Heart left ventricle (tissue), 16 donors: ENCODE data around the gene EHMT2. TPM values are rescaled to one million over a fixed set of nuclear protein-coding genes. Genes with fewer than 3 reads are reported as not detected.
"Not testable (repeated sequence)": the region's sequence is repeated elsewhere in the genome, so short reads cannot be mapped to it uniquely, and the experiment has no call there.

Source experiments
- ATAC-seq, 4 donors: fragments of 200-7000 bp; cut with Tn5 transposase; one replicate each; pipeline ENCODE4 v1.9.1; 2020 to 2022; ENCODE audit warnings: moderate library complexity in 4 of 4, mild to moderate bottlenecking in 3 of 4, moderate number of reproducible peaks in 1 of 4
- DNase-seq, 5 donors: peaks; one replicate each; pipeline ENCODE4 v3.0.0-alpha.2; 2020
- H3K27ac ChIP-seq, 12 donors: fragments of 200-600 bp; sonication (generic) in 4 of 12; one replicate each; pipeline versions ENCODE4 v1.5.0 to v1.8.0; 2016 to 2022; ENCODE audit warnings: mild to moderate bottlenecking in 2 of 12
- H3K27me3 ChIP-seq, 9 donors: fragments of 200-600 bp; sonication (generic) in 2 of 9; one replicate each; pipeline versions ENCODE4 v1.5.1 to v1.8.0; 2016 to 2022; ENCODE audit warnings: mild to moderate bottlenecking in 3 of 9
- H3K36me3 ChIP-seq, 9 donors: fragments of 200-600 bp; sonication (generic) in 2 of 9; one replicate each; pipeline versions ENCODE4 v1.5.0 to v1.8.0; 2018 to 2022; ENCODE audit warnings: mild to moderate bottlenecking in 2 of 9
- H3K4me1 ChIP-seq, 12 donors: fragments of 200-600 bp; sonication (generic) in 4 of 12; one replicate each; pipeline versions ENCODE4 v1.5.0 to v1.8.0; 2016 to 2022; ENCODE audit warnings: mild to moderate bottlenecking in 3 of 12
- H3K4me3 ChIP-seq, 12 donors: fragments of 200-600 bp; sonication (generic) in 4 of 12; one replicate each; pipeline versions ENCODE4 v1.5.0 to v1.8.0; 2017 to 2022; ENCODE audit warnings: mild to moderate bottlenecking in 9 of 12, moderate library complexity in 4 of 12
- H3K9me3 ChIP-seq, 12 donors: fragments of 200-600 bp; sonication (generic) in 4 of 12; one replicate each; pipeline versions ENCODE4 v1.5.0 to v1.8.0; 2016 to 2022; ENCODE audit warnings: mild to moderate bottlenecking in 1 of 12
- POLR2A ChIP-seq, 2 donors: fragments of 450-650 bp; IDR thresholded peaks; one replicate each; pipeline ENCODE4 v1.6.1; 2017; ENCODE audit warnings: antibody characterized with exemption in 2 of 2, mild to moderate bottlenecking in 2 of 2, moderate library complexity in 2 of 2
- WGBS, 4 donors: extraction: QIAGEN DNeasy Blood & Tissue Kit in 2 of 4; methylation state at CpG; one replicate each; pipeline versions ENCODE4 v1.1.5 to v1.1.7; 2013 to 2018; 5-methylcytosine and 5-hydroxymethylcytosine counted together
- intact Hi-C, 10 donors: fragments of 100-400 bp; cut with DNase I; formaldehyde crosslinking; loops; one replicate each; pipeline versions ENCODE4 v1.11.1 to v1.14.2; 2022
- polyA plus RNA-seq, 2 donors: library from polyadenylated mRNA; stranded (reverse); fragments of 200-250 nt; gene quantifications; one replicate each; pipeline ENCODE4 v1.2.3, GENCODE V29; 2013
- total RNA-seq, 9 donors: library from RNA; depleted of rRNA in 2 of 9; stranded (reverse); fragments of >200 nt in 2 of 9; fragmentation: NEBNext Ultra II Directional in 3 of 9; extraction: Animal tissue kit (Norgen Biotek cat#: 25700) in 3 of 9; gene quantifications; one replicate each; pipeline versions ENCODE4 v1.1.0 to v1.2.4, GENCODE V29; 2016 to 2023
- TF ChIP-seq, protein P1 (sequence below), 12 donors: fragments of 200-600 bp; sonication (generic) in 4 of 12; IDR thresholded peaks; one replicate each; pipeline versions ENCODE4 v1.5.0 to v1.8.0; 2018 to 2022; ENCODE audit warnings: antibody characterized with exemption in 12 of 12, mild to moderate bottlenecking in 5 of 12
- donor health status: ischemic (EF 13 %, LVEDD 7.1; RV severe dilation, severe dysfunction).
- donor health status: healthy with polysubstance abuse.
- donor health status: DM: no; HTN: yes; CAD: no.
- donor health status: DM: no; HTN: no; CAD: no.
- donor health status: ischemic (EF 25% LVEDD 6.9; RV normal size, moderate dysfunction).
- donor health status: ischemic (EF 25% LVEDD 5.7; RV mildly dilated, moderate dysfunction).
- donor health status: healthy.
- donor health status: DM: yes; HTN: yes; CAD: no.
- donor health status: ischemic (EF 35%, LVEDD 5.7; RV mildly dilated, moderate dysfunction).
- donor health status: nonischemic (EF 11% LVEDD 7.7; RV severe dilation, severe dysfunction).
- donor health status: DM: yes; HTN: yes; CAD: no.
- donor health status: PGD.
- donor health status: ischemic (EF 29% LVEDD 5.4; RV normal size, mild dysfunction).
- donor health status: nonischemic (EF 23%, LVEDD 6.1; RV moderate dilation, normal function).

Gene EHMT2
- total and polyA plus RNA-seq, 11 donors: 9.0 to 22.1 (median 14.8) TPM

- Histone ChIP-seq H3K9me3 (no peaks in the 10 kb centered on the region), H3K4me1 (no peaks in the 10 kb centered on the region), H3K36me3 (peaks cover 0 to 4% (median 0%) of the 10 kb centered on the region in 9 donors), H3K4me3 (no peak overlapping the region), H3K27me3 (no peaks in the 10 kb centered on the region), H3K27ac (no peak overlapping the region)
- TF ChIP-seq, protein P1, sequence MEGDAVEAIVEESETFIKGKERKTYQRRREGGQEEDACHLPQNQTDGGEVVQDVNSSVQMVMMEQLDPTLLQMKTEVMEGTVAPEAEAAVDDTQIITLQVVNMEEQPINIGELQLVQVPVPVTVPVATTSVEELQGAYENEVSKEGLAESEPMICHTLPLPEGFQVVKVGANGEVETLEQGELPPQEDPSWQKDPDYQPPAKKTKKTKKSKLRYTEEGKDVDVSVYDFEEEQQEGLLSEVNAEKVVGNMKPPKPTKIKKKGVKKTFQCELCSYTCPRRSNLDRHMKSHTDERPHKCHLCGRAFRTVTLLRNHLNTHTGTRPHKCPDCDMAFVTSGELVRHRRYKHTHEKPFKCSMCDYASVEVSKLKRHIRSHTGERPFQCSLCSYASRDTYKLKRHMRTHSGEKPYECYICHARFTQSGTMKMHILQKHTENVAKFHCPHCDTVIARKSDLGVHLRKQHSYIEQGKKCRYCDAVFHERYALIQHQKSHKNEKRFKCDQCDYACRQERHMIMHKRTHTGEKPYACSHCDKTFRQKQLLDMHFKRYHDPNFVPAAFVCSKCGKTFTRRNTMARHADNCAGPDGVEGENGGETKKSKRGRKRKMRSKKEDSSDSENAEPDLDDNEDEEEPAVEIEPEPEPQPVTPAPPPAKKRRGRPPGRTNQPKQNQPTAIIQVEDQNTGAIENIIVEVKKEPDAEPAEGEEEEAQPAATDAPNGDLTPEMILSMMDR (IDR thresholded peaks at IDR 0.05): no peak
- TF ChIP-seq POLR2A (IDR thresholded peaks at IDR 0.05): no peak
- intact Hi-C loops: no loop called here
- 91 to 99% (median 97%) methylated on average over 2 of the region's 2 CpGs for WGBS, 4 donors
- DNase-seq (no peak), ATAC-seq (no peak)
Observed at GRCh38 chr6:31850765-31851484, 46.6 kb downstream of the EHMT2 start.

DNA sequence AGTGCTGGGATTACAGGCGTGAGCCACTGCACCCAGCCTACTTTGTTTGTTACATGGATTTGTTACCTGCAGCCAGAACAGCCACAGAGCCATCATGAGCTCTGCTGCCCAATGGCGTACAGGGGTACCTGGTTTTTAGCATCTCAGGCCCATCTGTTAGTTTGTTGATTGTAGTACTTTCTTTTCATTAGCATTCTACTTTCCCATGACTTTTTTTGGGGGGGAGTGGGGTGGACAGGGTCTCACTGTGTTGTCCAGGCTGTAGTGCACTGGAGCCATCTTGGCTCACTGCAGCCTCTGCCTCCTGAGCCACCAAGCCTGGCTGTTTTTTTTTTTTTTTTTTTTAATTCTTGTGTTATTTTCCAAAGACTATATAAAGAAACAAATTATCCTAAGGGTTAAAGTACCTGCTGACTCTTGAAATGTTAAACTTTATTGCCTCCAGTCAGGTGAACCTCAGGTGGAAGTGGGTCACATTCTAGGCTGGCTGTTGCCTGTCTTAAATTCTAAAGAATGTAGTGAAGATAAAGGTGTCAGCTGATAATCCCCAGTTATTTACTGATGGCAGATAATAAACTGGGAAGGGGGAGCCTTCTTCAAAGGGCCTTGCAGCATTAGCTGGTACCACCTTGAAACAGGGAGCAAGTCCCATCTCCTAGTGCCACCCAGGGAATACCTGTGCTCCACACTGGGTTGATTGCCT, 50.1 kb downstream of the EHMT2 start:
- DNase-seq: no peak
- Histone ChIP-seq H3K27me3 (no peaks in the 10 kb centered on the region), H3K36me3 (peaks cover 0 to 3% (median 0%) of the 10 kb centered on the region in 9 donors), H3K4me1 (no peaks in the 10 kb centered on the region), H3K4me3 (no peak overlapping the region), H3K9me3 (no peaks in the 10 kb centered on the region), H3K27ac (no peak overlapping the region)
- intact Hi-C loops: no loop called here
- TF ChIP-seq, protein P1 (IDR thresholded peaks at IDR 0.05): no peak
- TF ChIP-seq POLR2A (IDR thresholded peaks at IDR 0.05): no peak
- no peak for ATAC-seq
- 91 to 100% (median 93%) methylated on average over 2 of the region's 2 CpGs for WGBS, 4 donors

GRCh38 chr6:31844507-31844906, 53.0 kb downstream of the EHMT2 start:
- Histone ChIP-seq H3K27ac (no peak overlapping the region), H3K4me3 (no peak overlapping the region), H3K4me1 (no peaks in the 10 kb centered on the region), H3K9me3 (no peaks in the 10 kb centered on the region), H3K36me3 (peaks cover 0 to 28% (median 15%) of the 10 kb centered on the region in 9 donors), H3K27me3 (no peaks in the 10 kb centered on the region)
- ATAC-seq: no peak
- WGBS, 4 donors: 94 to 97% (median 95%) methylated on average over 3 of the region's 3 CpGs
- TF ChIP-seq, protein P1 (IDR thresholded peaks at IDR 0.05): no peak
- no peak for DNase-seq
- intact Hi-C loops: no loop called here

DNA sequence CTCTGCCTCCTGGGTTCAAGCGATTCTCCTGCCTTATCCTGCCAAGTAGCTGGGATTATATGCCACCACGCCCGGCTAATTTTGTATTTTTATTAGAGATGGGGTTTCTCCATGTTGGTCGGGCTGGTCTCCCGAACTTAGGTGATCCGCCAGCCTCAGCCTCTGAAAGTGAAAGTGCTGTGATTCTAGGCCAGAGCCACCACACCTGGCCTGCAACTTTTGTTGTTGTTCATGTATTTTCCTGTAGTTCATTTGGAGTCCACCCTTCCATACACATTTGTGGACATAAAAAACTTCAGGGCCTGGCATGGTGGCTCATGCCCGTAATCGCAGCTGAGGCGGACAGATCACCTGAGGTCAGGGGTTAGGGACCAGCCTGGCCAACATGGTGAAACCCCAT, 55.4 kb downstream of the EHMT2 start:
- Histone ChIP-seq H3K36me3 (peaks cover 0 to 52% (median 40%) of the 10 kb centered on the region in 9 donors), H3K9me3 (no peaks in the 10 kb centered on the region), H3K4me3 (no peak overlapping the region), H3K27ac (no peak overlapping the region), H3K27me3 (no peaks in the 10 kb centered on the region), H3K4me1 (peaks cover 0 to 22% (median 17%) of the 10 kb centered on the region in 12 donors)
- ATAC-seq (no peak), DNase-seq (no peak)
- TF ChIP-seq, protein P1 (IDR thresholded peaks at IDR 0.05): no peak
- TF ChIP-seq POLR2A (IDR thresholded peaks at IDR 0.05): no peak
- intact Hi-C loops: no loop called here
- 93 to 95% (median 94%) methylated on average over 9 of the region's 9 CpGs for WGBS, 4 donors

- ATAC-seq: not testable (repeated sequence)
Observed at GRCh38 chr6:31839779-31840126, 57.7 kb downstream of the EHMT2 start.

More at GRCh38 chr6:31839779-31840126, 57.7 kb downstream of the EHMT2 start:
- not testable (repeated sequence) for H3K27me3 ChIP-seq, H3K27ac ChIP-seq, H3K4me3 ChIP-seq, DNase-seq, H3K9me3 ChIP-seq
- WGBS, 4 donors: 87 to 91% (median 89%) methylated on average over 8 of the region's 8 CpGs
- intact Hi-C loops: loop anchor here in 3 of 10 donors (5.0 to 10.0 kb wide), 4 partner anchors 58 to 295 kb away; partner anchors contain the start of genes ATP6V1G2 (in 1 of the 3), CLIC1 (in 1 of the 3), DDX39B (in 1 of the 3) and EHMT2 (in 1 of the 3)
- peaks cover 0 to 38% (median 34%) of the 10 kb centered on the region in 12 donors for H3K4me1 ChIP-seq
- H3K36me3 ChIP-seq: peaks cover 0 to 61% (median 44%) of the 10 kb centered on the region in 9 donors
